KOPT-K1 (cell line): ENCODE results near the gene NUTM2E.
"Not testable (repeated sequence)": the region's sequence is repeated elsewhere in the genome, so short reads cannot be mapped to it uniquely, and the experiment has no call there.

ENCODE experiments used
- H3K27ac ChIP-seq: fragments of 200-600 bp; sonication (generic); 2 replicates; pipeline ENCODE4 v1.5.1; 2016; ENCODE audit warnings: antibody characterized with exemption, mild to moderate bottlenecking, low read depth, low read length; ENCODE audit not compliant: poor library complexity, severe bottlenecking
- H3K36me3 ChIP-seq: fragments of 200-600 bp; sonication (generic); 2 replicates; pipeline ENCODE4 v1.5.1; 2017; ENCODE audit warnings: antibody characterized with exemption, mild to moderate bottlenecking, low read length, moderate library complexity; ENCODE audit not compliant: insufficient read depth
- H3K9me3 ChIP-seq: fragments of 200-600 bp; sonication (generic); 2 replicates; pipeline ENCODE4 v1.5.1; 2017; ENCODE audit warnings: antibody characterized with exemption, low read length, mild to moderate bottlenecking; ENCODE audit not compliant: insufficient read depth, poor library complexity, severe bottlenecking

The NUTM2E gene

DNA sequence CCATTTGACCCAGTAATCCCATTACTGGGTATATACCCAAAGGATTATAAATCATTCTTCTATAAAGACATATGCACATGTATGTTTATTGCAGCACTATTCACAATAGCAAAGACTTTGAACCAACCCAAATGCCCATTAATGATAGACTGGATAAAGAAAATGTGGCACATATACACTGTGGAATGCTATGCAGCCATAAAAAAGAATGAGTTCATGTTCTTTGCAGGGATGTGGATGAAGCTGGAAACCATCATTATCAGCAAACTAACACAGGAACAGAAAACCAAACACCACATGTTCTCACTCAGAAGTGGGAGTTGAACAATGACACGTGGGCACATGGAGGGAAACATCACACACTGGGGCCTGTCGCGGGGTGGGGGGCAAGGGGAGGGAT is 7.3 kb downstream of the NUTM2E start:
- H3K9me3 ChIP-seq, H3K27ac ChIP-seq, H3K36me3 ChIP-seq: not testable (repeated sequence)

DNA sequence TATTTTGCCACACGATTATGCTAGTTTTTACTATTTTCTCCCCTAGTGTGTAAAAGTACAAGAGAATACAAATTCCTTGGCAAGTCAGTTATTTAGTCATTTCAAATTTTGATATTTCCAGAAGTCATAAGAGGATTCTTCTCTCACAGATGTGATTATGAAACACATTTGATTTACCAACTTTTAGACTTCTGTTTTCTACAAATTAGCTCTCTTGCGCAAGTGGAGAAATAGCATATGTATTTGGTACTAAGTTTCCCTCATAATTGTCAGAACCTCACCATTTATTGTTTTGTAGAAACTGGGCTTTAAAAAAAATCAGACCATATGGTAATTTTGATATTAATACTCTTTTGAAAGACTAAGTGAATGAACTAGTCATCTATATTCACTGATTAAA is 9.4 kb downstream of the NUTM2E start:
- H3K36me3 ChIP-seq, H3K27ac ChIP-seq, H3K9me3 ChIP-seq: not testable (repeated sequence)

DNA sequence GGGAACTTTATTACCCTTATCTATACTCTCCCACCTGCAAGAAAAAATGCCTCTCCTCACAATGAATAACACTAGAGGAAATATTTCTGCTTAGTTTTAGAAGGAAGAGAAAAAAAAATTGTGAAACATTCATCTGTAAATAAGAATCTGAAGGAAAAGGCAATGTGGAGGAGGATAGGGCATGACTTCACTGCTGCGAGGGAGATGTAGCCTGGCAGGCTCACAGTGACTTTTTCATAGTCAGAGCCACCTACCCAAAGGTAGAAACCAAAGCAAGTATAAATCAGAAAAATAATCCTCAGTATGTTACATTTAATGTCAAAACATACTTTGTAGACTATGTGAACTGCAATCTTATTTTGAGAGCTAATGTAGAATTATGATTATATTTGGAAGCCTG is 10.4 kb downstream of the NUTM2E start:
- not testable (repeated sequence) for H3K36me3 ChIP-seq, H3K9me3 ChIP-seq, H3K27ac ChIP-seq

DNA sequence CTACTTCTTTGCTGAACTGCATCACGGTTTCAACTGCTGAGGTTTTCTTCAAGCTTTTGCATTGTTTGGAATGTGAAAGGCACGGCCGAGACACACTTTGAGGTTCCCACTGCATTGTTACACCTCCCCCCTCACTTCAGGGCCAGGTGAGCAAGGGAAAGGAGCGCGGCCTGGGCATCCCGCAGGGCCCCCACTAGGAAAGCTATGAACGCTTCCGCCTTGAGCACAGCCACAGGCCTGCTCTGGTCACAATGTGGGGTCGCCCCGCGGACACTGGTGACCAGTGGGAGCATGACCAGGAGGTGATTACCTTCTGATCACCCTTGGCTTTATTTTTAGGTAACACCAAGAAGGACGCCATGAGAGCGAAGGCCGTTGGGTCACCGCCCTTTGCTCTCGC is 11.9 kb downstream of the NUTM2E start:
- not testable (repeated sequence) for H3K9me3 ChIP-seq, H3K27ac ChIP-seq, H3K36me3 ChIP-seq

DNA sequence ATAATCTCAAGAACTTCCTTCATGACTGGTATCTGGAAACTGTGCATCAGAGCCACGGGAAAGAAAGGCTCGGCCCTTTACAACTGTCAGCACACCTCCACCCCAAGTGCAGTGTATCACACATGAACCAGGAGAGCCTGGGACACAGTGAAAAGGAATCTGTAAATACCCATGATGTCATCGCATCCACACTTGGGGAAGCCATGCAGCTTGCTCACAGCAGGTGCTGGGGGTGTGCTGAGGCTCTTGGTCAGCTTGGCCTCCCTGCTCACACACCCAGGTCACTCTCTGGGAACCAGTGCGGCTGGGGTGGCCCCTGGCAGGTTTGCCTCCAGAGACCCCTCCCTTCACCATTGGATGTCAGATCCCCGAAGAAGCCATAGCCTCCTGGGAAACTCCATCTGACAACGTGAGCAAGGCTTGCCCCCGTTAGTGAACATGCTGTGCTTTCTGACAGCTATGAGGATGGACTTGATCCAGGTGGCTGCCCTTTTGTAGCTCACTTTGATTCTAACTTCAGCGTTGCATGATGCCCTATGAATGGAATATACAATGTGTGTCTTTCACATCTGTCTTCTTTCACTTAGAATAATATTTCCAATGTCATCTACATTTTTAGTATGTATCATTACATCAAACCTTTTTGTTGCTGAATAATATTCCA is 26.8 kb downstream of the NUTM2E start:
- not testable (repeated sequence) for H3K36me3 ChIP-seq, H3K27ac ChIP-seq, H3K9me3 ChIP-seq

DNA sequence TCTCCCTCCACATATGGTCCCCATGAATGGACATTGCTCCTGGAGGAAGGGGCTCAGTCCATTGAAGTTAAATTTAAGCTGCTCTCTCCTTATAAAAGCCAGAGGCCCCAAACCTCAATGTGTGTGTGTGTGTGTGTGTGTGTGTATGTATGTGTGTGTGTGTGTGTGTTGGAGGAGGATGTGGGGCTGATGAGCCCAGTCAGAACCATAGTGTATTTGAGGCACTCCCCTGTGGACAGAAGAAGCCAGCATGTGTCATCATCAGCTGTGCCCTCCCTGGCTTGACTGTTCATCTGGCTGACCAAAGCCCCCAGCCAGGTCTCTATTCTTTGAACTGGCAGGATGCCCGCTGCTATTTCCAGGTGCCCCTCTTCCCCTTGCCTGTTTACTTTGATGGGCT is 35.7 kb downstream of the NUTM2E start:
- not testable (repeated sequence) for H3K36me3 ChIP-seq, H3K27ac ChIP-seq, H3K9me3 ChIP-seq

DNA sequence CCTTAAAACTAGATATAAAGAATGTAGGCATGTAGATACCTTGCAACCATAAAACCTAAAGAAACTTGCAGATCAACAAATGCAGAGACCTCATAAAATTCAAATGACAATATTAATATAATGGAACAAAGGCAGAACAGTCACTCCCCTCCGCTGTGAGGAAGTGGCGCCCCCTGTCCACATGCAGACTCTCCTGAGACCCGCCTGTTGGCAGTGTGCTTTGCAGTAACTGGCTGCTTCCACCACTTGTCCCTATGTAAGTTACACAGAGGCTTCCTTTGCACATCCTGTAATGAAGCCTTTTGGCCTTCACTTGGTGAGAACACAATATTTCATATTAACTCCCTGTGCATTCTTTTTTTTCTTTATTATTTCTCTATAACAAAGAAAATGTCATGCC is 36.3 kb downstream of the NUTM2E start:
- H3K36me3 ChIP-seq, H3K27ac ChIP-seq, H3K9me3 ChIP-seq: not testable (repeated sequence)

DNA sequence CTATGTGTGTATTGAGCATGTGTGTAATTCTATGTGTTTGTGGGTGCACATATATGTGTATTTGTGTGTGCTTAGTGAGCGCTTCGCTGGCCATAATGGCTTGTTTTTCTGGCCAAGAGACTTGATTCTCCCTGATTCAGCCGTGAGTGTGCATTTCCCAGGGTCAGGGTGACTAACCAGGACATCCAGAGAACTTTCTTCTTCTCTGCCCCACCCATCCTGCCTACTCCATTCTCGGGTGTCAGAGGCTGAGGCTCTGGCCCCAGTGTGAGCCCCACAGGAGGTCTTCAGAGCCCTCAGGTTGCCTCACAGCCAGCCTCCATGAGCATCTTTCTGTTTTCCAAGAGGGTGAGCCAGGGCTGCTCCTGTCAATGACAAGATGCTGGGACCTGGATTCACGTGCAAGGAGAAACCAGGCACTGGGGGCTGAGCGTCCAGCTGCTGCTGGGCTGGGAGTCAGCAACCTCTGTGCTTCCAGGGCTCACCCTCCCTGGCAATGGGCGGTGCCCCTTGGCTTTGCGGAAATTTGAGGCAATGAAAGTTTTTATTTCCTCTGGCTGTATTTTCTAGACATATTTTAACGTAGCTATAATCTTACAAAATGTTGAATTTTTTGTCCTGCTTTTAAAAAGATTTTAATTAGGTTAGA is 40.5 kb downstream of the NUTM2E start:
- H3K9me3 ChIP-seq, H3K36me3 ChIP-seq: not testable (repeated sequence)

DNA sequence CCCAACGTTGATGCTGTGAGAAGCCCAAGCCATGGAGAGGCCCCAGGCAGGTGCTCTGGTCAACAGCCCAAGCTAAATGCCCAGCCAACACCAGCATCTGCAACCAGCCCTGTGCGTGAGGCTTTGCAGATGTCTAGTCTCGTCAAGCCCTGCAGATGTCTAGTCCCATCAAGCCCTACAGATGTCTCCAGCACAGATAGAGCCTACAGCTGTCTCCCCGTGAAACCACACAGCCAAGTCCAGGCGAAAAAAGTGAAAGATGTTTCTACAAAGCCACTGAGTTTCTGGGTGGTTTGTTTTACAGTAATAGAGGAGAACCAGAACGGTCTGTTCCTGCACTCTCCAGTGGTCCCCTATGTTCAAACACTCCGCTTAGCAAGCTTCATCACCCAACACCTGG is 41.5 kb downstream of the NUTM2E start:
- not testable (repeated sequence) for H3K36me3 ChIP-seq, H3K9me3 ChIP-seq, H3K27ac ChIP-seq

More for the DNA sequence above, 40.5 kb downstream of the NUTM2E start:
- H3K27ac ChIP-seq, result not testable (repeated sequence)

DNA sequence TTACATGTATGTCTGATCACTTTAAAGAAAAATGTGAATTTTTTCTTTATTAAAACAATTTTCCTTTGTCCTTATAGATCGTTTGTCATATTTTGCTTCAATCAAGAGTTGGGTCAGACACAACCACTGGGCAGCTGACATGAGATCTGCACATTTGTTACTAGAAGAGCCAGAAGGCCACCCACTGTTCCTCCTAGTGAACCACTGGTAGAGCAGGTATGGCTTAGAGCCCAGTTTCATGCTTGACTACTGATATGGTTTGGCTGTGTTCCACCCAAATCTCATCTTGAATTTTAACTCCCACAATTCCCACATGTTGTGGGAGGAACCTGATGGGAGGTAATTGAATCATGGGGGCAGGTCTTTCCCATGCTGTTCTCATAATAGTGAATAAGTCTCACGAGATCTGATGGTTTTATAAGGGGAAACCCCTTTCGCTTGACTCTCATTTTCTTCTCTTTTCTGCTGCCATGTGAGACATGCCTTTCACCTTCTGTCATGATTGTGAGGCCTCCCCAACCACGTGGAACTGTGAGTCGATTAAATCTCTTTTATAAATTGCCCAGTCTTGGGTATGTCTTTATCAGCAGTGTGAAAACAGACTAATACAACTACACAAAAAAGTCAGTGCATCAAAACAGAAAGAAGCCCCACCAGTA is 43.0 kb downstream of the NUTM2E start:
- not testable (repeated sequence) for H3K36me3 ChIP-seq, H3K9me3 ChIP-seq, H3K27ac ChIP-seq

DNA sequence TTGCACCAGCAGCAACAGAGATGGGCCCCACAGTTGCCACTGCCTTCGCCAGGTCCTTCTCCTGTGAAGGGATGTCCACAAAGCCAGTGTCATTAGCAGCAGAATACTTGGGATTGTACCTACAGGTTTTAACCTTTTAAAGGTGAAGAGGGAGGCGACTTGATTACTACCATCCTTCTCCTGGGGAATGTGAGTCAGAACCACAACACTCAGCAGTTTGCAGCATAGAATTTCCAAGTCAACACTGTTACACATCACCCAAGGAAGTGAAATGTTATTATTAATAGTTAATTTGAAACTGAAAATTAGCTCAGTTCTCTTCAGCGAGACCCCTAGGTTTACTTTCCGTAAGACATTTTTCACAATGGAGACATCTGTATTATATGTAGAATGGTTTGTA is 45.2 kb downstream of the NUTM2E start:
- H3K9me3 ChIP-seq, H3K36me3 ChIP-seq: not testable (repeated sequence)

More for the DNA sequence above, 45.2 kb downstream of the NUTM2E start:
- not testable (repeated sequence) for H3K27ac ChIP-seq
